ENCODE data around the gene LYL1. TPM values are rescaled to one million over a fixed set of nuclear protein-coding genes. Genes with fewer than 3 reads are reported as not detected.
A peak's percentile ranks its signal among the peaks of the same experiment; 100 is the strongest.

The LYL1 gene
- total RNA-seq, result 10 to 100 TPM in 3 of 4 donors, 1 to 10 TPM in 1; 2.6 to 15.5 (median 11.1) TPM

GRCh38 chr19:13102666-13103580, at the start of gene LYL1:
LYL1 (minus strand) TSS chr19:13102858; CDS start chr19:13101171, 1,687 bp downstream.
- Histone ChIP-seq H3K4me1 (peaks cover 0 to 14% of the 10 kb centered on the region in 2 donors), H3K27ac (peak within 1 kb of the TSS; percentile 80 to 87), H3K27me3 (no peaks in the 10 kb centered on the region), H3K4me3 (peak within 1 kb of the TSS; percentile 30 to 37), H3K36me3 (no peaks in the 10 kb centered on the region), H3K9me3 (no peaks in the 10 kb centered on the region)
- peak in 1 of 2 donors; percentile 26 for TF ChIP-seq POLR2A (IDR thresholded peaks at IDR 0.05)
- peak in 1 of 4 experiments; percentile 22 for TF ChIP-seq CTCF (IDR thresholded peaks at IDR 0.05)
- intact Hi-C loops (cut with DNase I; ENCODE audit: low total_unique reads), result no loop called here
- DNase-seq, result peak; percentile 78 to 79

GRCh38 chr19:13151605-13152355, 49.1 kb upstream of the LYL1 start:
- intact Hi-C loops (cut with DNase I; ENCODE audit: low total_unique reads), result no loop called here
- TF ChIP-seq POLR2A (IDR thresholded peaks at IDR 0.05) (peak; percentile 95 to 98), CTCF (IDR thresholded peaks at IDR 0.05) (peak; percentile 5 to 42 (median 24))
- H3K4me1 ChIP-seq, result peaks cover 0 to 7% of the 10 kb centered on the region in 2 donors
- H3K9me3 ChIP-seq, result no peaks in the 10 kb centered on the region
- peak; percentile 98 for DNase-seq
- H3K36me3 ChIP-seq, result no peaks in the 10 kb centered on the region
- H3K27me3 ChIP-seq, result no peaks in the 10 kb centered on the region
- peak overlapping the region; percentile 81 to 84 for H3K4me3 ChIP-seq
- H3K27ac ChIP-seq, result peak overlapping the region; percentile 94 to 98

GRCh38 chr19:13150931-13151604, 48.4 kb upstream of the LYL1 start:
- TF ChIP-seq POLR2A (IDR thresholded peaks at IDR 0.05) (no peak), CTCF (IDR thresholded peaks at IDR 0.05) (no peak)
- intact Hi-C loops (cut with DNase I; ENCODE audit: low total_unique reads), result no loop called here
- no peaks in the 10 kb centered on the region for H3K27me3 ChIP-seq
- no peaks in the 10 kb centered on the region for H3K36me3 ChIP-seq
- peak overlapping the region; percentile 94 to 98 for H3K27ac ChIP-seq
- peaks cover 0 to 7% of the 10 kb centered on the region in 2 donors for H3K4me1 ChIP-seq
- H3K9me3 ChIP-seq, result no peaks in the 10 kb centered on the region
- H3K4me3 ChIP-seq, result peak overlapping the region; percentile 73 to 84
- peak; percentile 57 to 60 for DNase-seq

GRCh38 chr19:13150187-13150930, 47.7 kb upstream of the LYL1 start, which contains the start of the genes IER2 and STX10:
IER2 (plus strand) TSS chr19:13150411; CDS start chr19:13153187, 2,776 bp downstream.
STX10 (minus strand) TSS chr19:13150375; CDS start chr19:13150173, 202 bp downstream.
- no peaks in the 10 kb centered on the region for H3K27me3 ChIP-seq
- intact Hi-C loops (cut with DNase I; ENCODE audit: low total_unique reads), result no loop called here
- H3K27ac ChIP-seq, result peak within 1 kb of the TSS; percentile 94 to 98
- H3K9me3 ChIP-seq, result no peaks in the 10 kb centered on the region
- H3K4me1 ChIP-seq, result peaks cover 0 to 6% of the 10 kb centered on the region in 2 donors
- peak; percentile 67 to 85 (median 82) for TF ChIP-seq CTCF (IDR thresholded peaks at IDR 0.05)
- TF ChIP-seq POLR2A (IDR thresholded peaks at IDR 0.05), result peak; percentile 72 to 91
- DNase-seq, result peak; percentile 96
- peak within 1 kb of the TSS; percentile 73 to 84 for H3K4me3 ChIP-seq
- H3K36me3 ChIP-seq, result no peaks in the 10 kb centered on the region
